Adrenal gland (tissue), 5 donors: ENCODE results near the gene MAGI1.

Experiments
- CTCF ChIP-seq, 6 experiments: fragments of 450-650 bp in 4 of 6; fragments of 200-600 bp in 2 of 6; sonication (generic) in 1 of 6; IDR thresholded peaks; 1 replicate in 5 of 6; 2 replicates in 1 of 6; pipeline versions ENCODE4 v1.5.1 to v1.8.0; 2016 to 2021; ENCODE audit warnings: antibody characterized with exemption in 6 of 6, mild to moderate bottlenecking in 2 of 6, moderate library complexity in 1 of 6
- POLR2A ChIP-seq, 2 donors: fragments of 450-650 bp; IDR thresholded peaks; one replicate each; pipeline ENCODE4 v1.6.1; 2017; ENCODE audit warnings: antibody characterized with exemption in 2 of 2, mild to moderate bottlenecking in 2 of 2, moderate library complexity in 1 of 2
- donor health status: DM: no; HTN: no; CAD: no.

GRCh38 chr3:65581313-65581712 is 457.4 kb downstream of the MAGI1 start:
- TF ChIP-seq POLR2A (IDR thresholded peaks at IDR 0.05): no peak
- TF ChIP-seq CTCF (IDR thresholded peaks at IDR 0.05): no peak
